ENCODE data around the gene SCG5.

The SCG5 gene

DNA sequence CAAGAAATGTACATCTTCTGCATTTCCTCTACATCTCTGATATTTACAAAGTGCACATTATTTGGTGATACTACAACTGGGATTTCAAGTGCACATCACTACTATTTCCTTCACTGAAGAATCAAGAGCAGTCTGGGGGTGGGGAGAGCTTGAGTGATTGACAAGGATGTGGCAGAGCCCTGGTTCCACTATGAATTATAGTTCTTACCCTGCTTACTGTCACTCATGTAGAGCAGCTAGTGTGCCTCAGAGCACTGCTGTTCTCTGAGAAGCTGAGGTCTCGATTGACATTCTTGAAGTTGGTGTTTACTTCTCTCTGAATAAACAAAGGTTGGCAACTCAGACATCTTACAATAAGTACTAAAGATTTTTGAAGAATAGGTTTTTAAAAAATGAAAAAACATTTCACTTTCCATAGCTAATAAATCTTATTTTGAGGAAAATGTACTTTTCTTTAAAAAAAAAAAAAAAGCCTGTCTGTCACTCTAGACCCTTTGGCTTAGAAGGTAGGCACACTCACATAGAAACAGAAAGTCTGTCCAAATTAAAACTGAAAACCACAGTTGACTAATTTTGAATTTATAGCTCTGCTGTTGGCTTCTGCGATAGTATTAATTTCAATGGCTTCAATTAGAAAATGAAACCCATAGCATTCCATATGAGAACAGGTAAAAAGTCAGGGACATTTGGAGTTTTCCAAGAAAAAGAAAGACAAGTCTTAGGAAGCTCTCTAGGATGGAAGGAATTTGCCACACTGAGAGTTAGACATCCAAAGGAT lies 81.8 kb downstream of the SCG5 start:
- no peak for DNase-seq (ENCODE audit: low read depth)

DNA sequence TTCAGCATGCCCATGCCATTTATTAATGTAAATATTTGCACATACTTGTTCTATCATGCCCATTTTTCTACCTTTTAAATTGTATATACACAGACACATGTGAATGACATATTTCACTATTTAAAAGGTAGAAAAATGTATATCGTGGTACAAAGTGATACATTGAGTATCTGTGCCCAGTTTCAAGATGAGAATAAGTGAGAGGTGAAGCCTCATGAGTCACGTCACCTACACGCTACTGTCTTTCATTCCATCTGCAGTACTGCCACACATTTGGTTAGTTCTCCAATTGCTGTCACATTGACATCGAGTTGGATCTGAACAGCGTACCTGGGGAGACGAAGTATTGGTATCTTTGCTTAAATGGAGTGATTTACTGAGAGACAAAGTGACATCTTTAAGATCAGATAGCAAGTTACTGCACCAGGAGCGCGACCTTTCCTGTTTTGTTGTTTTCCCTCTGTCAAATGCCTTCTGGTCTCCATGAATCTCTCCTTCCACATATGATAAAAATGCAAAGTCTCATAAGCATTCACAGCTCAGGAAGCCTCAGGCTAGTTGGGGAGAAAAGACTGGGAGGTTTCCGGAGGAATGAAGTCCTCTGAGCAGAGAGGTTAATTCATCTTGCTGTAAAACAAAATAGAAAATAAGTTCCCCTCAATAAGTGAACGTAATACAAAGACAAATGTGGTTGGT lies 88.3 kb downstream of the SCG5 start:
- DNase-seq (ENCODE audit: low read depth): no peak

DNA sequence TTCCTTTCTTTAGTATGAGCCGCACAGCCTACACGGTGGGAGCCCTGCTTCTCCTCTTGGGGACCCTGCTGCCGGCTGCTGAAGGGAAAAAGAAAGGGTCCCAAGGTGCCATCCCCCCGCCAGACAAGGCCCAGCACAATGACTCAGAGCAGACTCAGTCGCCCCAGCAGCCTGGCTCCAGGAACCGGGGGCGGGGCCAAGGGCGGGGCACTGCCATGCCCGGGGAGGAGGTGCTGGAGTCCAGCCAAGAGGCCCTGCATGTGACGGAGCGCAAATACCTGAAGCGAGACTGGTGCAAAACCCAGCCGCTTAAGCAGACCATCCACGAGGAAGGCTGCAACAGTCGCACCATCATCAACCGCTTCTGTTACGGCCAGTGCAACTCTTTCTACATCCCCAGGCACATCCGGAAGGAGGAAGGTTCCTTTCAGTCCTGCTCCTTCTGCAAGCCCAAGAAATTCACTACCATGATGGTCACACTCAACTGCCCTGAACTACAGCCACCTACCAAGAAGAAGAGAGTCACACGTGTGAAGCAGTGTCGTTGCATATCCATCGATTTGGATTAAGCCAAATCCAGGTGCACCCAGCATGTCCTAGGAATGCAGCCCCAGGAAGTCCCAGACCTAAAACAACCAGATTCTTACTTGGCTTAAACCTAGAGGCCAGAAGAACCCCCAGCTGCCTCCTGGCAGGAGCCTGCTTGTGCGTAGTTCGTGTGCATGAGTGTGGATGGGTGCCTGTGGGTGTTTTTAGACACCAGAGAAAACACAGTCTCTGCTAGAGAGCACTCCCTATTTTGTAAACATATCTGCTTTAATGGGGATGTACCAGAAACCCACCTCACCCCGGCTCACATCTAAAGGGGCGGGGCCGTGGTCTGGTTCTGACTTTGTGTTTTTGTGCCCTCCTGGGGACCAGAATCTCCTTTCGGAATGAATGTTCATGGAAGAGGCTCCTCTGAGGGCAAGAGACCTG lies 89.5 kb downstream of the SCG5 start:
- no peak for DNase-seq (ENCODE audit: low read depth)

DNA sequence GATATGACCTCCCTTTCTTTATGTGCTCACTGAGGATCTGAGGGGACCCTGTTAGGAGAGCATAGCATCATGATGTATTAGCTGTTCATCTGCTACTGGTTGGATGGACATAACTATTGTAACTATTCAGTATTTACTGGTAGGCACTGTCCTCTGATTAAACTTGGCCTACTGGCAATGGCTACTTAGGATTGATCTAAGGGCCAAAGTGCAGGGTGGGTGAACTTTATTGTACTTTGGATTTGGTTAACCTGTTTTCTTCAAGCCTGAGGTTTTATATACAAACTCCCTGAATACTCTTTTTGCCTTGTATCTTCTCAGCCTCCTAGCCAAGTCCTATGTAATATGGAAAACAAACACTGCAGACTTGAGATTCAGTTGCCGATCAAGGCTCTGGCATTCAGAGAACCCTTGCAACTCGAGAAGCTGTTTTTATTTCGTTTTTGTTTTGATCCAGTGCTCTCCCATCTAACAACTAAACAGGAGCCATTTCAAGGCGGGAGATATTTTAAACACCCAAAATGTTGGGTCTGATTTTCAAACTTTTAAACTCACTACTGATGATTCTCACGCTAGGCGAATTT lies 91.2 kb downstream of the SCG5 start:
- no peak for DNase-seq (ENCODE audit: low read depth)

DNA sequence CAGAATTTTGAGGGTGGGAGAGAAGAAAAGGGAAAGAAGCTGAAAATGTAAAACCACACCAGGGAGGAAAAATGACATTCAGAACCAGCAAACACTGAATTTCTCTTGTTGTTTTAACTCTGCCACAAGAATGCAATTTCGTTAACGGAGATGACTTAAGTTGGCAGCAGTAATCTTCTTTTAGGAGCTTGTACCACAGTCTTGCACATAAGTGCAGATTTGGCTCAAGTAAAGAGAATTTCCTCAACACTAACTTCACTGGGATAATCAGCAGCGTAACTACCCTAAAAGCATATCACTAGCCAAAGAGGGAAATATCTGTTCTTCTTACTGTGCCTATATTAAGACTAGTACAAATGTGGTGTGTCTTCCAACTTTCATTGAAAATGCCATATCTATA lies 91.8 kb downstream of the SCG5 start:
- no peak for DNase-seq (ENCODE audit: low read depth)

DNA sequence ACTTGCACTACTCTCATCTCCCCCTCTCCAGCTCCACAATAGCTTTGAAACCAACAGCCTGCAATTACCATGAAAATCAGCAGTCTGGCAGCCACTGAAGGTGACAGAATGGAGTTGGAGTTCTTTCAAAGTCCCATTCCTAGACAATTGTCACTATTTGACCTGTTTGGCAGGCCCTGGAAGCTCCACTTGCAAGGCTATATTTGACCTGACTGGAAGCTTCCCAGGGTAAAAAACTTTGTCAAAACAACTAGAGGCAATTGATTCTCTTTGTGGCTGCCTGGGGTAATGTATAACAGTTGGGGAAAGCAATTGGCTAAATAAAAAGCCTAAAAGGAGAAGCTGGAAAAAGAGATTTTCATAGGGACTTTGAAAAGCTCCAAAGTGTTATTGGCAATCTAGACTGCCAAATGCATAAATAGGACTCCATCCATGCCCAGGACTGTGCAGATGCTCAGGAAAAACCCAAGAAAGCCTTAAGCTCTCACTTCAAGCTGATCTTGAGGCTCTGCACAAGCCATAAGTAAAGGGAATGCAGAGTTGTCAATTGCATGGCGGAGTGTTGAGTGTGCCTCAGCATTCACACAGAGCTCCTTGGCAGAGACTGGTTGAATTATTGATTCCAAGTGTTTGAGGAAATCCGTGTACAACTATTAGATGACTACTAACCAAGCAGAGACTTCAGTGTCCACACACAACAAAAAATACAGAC lies 94.6 kb downstream of the SCG5 start:
- DNase-seq (ENCODE audit: low read depth): no peak

DNA sequence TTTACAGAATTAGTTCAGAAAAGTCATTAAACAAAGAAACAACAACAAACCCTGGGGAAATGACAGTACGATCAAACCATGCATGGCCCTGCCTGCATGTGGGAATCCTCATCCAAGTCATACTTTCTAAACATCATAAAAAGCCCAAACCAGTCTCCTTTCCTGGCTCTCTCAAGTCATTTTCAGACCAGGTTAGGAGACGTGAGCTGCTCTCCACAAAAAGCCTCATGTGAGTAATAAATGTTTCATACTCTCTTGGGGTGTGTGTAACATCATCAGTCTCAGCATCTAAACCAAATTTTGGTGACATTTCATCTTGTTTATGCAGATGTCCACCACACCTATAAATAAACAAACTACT lies 95.2 kb downstream of the SCG5 start:
- DNase-seq (ENCODE audit: low read depth): no peak

DNA sequence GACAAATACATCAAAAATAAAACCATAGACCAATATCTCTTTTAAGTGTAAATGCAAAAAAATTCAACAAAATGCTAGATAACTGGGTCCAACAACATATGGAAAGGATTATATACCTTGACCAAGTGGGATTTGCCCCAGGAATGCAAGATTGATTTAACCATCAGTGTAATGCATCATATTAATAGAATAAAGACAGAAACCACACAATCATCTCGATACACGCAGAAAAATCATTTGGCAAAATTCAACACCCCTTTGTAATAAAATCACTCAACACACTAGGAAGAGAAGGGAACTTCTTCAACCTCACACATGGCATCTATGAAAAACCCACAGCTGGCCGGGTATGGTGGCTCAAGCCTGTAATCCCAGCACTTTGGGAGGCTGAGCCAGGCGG lies 95.8 kb downstream of the SCG5 start:
- no peak for DNase-seq (ENCODE audit: low read depth)

DNA sequence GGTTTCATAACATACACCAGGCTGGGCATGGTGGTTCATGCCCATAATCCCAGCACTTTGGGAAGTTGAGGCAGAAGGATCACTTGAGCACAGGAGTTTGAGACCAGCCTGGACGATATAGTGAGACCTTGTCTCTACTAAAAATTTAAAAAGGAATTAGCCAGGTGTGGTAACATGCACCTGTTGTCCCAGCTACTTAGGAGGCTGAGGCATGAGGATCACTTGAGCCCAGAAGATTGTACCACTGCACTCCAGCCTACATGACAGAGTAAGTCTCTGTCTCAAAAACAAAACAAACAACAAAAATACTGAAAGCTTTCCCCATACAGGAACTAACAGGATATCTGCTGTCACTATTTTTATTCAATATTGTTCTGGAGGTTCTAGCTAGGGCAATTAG lies 97.2 kb downstream of the SCG5 start:
- DNase-seq (ENCODE audit: low read depth): no peak

DNA sequence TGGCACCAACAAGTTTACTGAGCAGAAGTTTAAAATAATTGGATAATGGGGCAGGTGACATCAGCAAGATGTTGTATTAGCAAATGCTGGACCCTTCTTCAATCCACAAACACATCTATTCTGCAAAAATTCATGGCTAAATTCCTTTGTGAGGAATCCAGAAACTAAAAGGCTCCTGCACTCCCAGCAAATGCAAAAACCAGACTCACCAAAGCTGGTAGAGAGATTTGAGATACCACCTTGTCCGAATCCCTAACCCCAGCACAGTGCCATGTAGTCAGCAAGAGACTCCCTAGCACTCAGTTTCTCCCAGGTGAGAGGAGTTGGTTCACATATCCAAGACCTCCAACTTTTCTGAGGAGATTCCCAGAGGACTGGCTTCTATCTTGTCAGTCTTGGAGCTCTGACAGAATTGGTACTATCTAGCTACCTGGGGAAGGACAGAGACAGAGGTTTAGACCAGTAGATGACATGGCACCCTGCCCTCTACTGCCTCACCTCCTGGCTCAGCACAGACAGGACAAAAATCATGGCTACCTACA lies 98.1 kb downstream of the SCG5 start:
- DNase-seq (ENCODE audit: low read depth): no peak

DNA sequence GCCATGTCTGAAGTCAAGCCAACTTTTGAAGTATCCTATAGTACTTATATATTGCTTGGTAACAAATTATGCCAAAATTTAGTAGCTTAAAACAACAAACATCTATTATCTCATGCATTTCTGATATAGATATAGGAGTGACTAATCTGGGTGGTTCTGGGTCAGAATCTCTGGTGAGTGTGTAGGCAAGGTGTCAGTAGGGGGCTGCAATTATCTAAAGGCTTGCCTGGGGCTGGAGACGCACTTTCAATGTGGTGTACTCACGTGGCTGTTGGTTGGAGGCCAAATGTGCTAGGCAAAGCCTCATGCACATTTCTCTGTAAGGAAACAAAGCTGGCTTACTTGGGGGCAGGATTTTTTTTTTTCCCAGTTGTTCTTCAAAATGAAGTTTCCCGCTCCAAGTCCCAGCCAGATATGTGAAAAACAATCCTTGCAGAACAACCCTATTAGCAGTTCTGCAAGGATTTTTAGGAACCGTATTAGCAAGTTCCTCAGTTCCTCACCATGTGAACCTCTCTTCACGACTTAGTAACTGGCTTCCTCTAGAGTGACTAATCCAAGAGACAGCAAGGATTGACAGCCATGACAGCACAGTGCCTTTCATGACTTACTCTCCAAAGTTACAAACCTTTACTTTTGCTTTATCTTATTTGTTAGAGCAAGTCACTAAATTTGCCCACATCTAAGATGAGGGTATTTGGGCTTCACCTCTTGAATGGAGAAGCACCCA lies 102.1 kb downstream of the SCG5 start:
- DNase-seq (ENCODE audit: low read depth): no peak

DNA sequence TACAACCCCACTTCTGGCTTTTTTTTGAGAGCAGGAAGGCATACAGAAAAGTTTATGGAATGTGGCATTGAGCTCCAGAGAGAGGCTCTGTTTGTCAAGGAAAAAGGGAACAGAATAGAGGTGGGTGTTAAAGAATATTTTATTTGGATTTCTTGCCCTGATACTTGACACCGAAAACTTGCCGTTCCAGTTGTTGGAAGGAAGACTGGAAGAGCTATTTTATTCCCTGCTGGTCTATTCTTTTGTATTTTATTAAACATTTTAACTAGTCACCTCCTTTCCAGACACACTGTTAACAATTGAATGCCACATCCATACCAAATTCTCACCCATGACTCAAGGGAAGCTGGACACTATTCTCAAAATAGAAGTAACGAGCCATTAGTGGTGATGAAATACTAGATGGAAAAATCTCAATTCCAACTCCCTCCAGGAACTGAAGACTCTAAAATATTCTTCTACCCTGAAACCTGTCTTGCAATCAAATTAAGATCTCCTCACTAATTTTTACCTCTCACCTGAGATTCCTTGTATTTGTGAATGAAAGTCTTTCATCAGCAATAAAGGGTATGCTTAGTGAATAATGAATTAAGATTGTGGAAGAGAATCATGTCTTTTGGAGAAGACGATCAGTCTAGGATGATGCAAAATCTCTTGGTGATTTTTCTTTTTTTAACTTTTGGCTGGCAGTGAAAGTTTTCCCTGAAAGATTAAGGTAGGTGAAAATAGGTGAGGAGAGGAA lies 104.8 kb downstream of the SCG5 start:
- no peak for DNase-seq (ENCODE audit: low read depth)
